Upper lobe of left lung (tissue), 4 donors: Measurements from ENCODE around the gene ABCA13.
"Not testable (repeated sequence)": the region's sequence is repeated elsewhere in the genome, so short reads cannot be mapped to it uniquely, and the experiment has no call there.

ENCODE experiments used
- POLR2A ChIP-seq, 4 donors: fragments of 450-650 bp; IDR thresholded peaks; one replicate each; pipeline ENCODE4 v1.5.1; 2016 to 2017; ENCODE audit warnings: antibody characterized with exemption in 4 of 4, mild to moderate bottlenecking in 2 of 4
- POLR2AphosphoS5 ChIP-seq, 2 donors: sonication (generic); formaldehyde crosslinking; IDR thresholded peaks; one replicate each; pipeline ENCODE4 v1.5.1; 2017; ENCODE audit warnings: antibody characterized with exemption in 2 of 2

DNA sequence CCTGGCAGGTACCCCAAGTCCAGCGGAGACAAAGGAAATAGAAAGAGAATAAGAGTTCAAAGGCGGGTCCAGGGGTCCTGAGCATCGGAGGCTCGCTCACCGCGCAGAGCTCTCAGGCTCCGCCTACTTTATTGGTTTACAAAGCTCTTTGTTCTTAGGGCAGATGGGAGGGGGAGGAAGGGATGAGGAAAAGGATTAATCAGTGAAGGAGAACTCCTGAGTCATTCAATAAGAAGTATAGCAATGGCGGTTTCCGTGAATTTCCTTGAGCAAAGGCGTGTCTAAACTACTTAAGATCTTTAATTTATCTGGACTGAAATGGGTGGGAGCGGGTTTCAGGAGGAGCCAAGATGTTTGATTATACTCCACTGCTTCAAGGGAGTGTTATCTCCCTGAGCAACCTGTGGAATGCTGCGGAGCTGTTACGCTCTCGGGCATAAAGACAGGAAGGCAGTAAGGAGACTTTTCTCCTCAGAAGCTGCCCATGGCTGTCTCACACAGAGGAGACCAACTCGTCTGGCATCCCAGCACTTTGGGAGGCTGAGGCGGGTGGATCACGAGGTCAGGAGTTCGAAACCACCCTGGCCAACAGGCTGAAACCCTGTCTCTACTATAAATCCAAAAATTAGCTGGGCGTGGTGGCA, 29.8 kb downstream of the ABCA13 start:
- TF ChIP-seq POLR2AphosphoS5, POLR2A (IDR thresholded peaks at IDR 0.05): not testable (repeated sequence)
